ENCODE measurements around the gene CCDC124.
A peak's percentile ranks its signal among the peaks of the same experiment; 100 is the strongest.
"Not testable (repeated sequence)": the region's sequence is repeated elsewhere in the genome, so short reads cannot be mapped to it uniquely, and the experiment has no call there.

Gene CCDC124

GRCh38 chr19:17932485-17933338 is at the start of gene CCDC124:
CCDC124 (plus strand) TSS chr19:17933015; CDS start chr19:17936421, 3,406 bp downstream.
- DNase-seq = peak; percentile 74 to 95 (median 89)
- intact Hi-C loops (cut with DNase I) = loop anchor here (1.0 kb wide), 1 partner anchor 73 kb away; the partner anchor contains the start of gene RPL18A

GRCh38 chr19:17883627-17884410 is 49.0 kb upstream of the CCDC124 start:
- intact Hi-C loops (cut with DNase I) = no loop called here
- no peak for DNase-seq

GRCh38 chr19:17886515-17886914 is 46.3 kb upstream of the CCDC124 start:
- intact Hi-C loops (cut with DNase I) = no loop called here
- DNase-seq = no peak

- DNase-seq; intact Hi-C loops (cut with DNase I): not testable (repeated sequence)
Measured at GRCh38 chr19:17887221-17887620, 45.6 kb upstream of the CCDC124 start.

GRCh38 chr19:17888260-17888659 is 44.6 kb upstream of the CCDC124 start:
- DNase-seq = no peak
- intact Hi-C loops (cut with DNase I) = no loop called here

- intact Hi-C loops (cut with DNase I) = no loop called here
- DNase-seq = peak in 6 of 42 donors; percentile 10 to 53 (median 18)
Measured at GRCh38 chr19:17889609-17890214, 43.1 kb upstream of the CCDC124 start.

GRCh38 chr19:17893766-17894165 is 39.0 kb upstream of the CCDC124 start:
- DNase-seq = no peak
- intact Hi-C loops (cut with DNase I) = no loop called here

GRCh38 chr19:17902701-17903100 is 30.1 kb upstream of the CCDC124 start:
- intact Hi-C loops (cut with DNase I) = no loop called here
- no peak for DNase-seq

GRCh38 chr19:17908244-17908643 is 24.6 kb upstream of the CCDC124 start:
- no peak for DNase-seq
- intact Hi-C loops (cut with DNase I) = no loop called here

- no peak for DNase-seq
- intact Hi-C loops (cut with DNase I) = no loop called here
Measured at GRCh38 chr19:17909003-17909732, 23.6 kb upstream of the CCDC124 start.

- intact Hi-C loops (cut with DNase I) = no loop called here
- no peak for DNase-seq
Measured at GRCh38 chr19:17910791-17911360, 21.9 kb upstream of the CCDC124 start.

- DNase-seq = no peak
- intact Hi-C loops (cut with DNase I) = no loop called here
Measured at GRCh38 chr19:17915940-17916593, 16.7 kb upstream of the CCDC124 start.

GRCh38 chr19:17918151-17918550 is 14.7 kb upstream of the CCDC124 start:
- intact Hi-C loops (cut with DNase I) = not testable (repeated sequence)

GRCh38 chr19:17919122-17919521 is 13.7 kb upstream of the CCDC124 start:
- DNase-seq; intact Hi-C loops (cut with DNase I): not testable (repeated sequence)

More at GRCh38 chr19:17918151-17918550, 14.7 kb upstream of the CCDC124 start:
- DNase-seq = not testable (repeated sequence)

GRCh38 chr19:17920527-17920926 is 12.3 kb upstream of the CCDC124 start:
- intact Hi-C loops (cut with DNase I) = no loop called here
- DNase-seq = no peak

GRCh38 chr19:17922138-17922537 is 10.7 kb upstream of the CCDC124 start:
- intact Hi-C loops (cut with DNase I) = no loop called here
- no peak for DNase-seq

GRCh38 chr19:17926044-17926443 is 6.8 kb upstream of the CCDC124 start:
- intact Hi-C loops (cut with DNase I) = no loop called here

GRCh38 chr19:17929056-17929455 is 3.8 kb upstream of the CCDC124 start:
- intact Hi-C loops (cut with DNase I) = no loop called here

More at GRCh38 chr19:17926044-17926443, 6.8 kb upstream of the CCDC124 start:
- no peak for DNase-seq

More at GRCh38 chr19:17929056-17929455, 3.8 kb upstream of the CCDC124 start:
- no peak for DNase-seq

Data from head of caudate nucleus (tissue), 42 donors.